GM12878 (cell line): ENCODE data around the gene DOHH. TPM values are rescaled to one million over a fixed set of nuclear protein-coding genes. Genes with fewer than 3 reads are reported as not detected.
A peak's percentile ranks its signal among the peaks of the same experiment; 100 is the strongest.

Experiments used
- CHD4 ChIP-seq: fragments of 200-600 bp; sonication (generic); IDR thresholded peaks from 2 replicates; pipeline ENCODE4 v1.6.1; 2016; ENCODE audit warnings: mild to moderate bottlenecking
- EGR1 ChIP-seq, 2 experiments: IDR thresholded peaks; 1 replicate in 1 of 2; 2 replicates in 1 of 2; pipeline ENCODE4 v1.6.1; 2011 to 2012; ENCODE audit warnings: low read depth in 2 of 2, low read length in 2 of 2, borderline replicate concordance in 1 of 2, mild to moderate bottlenecking in 1 of 2, moderate library complexity in 1 of 2
- MXI1 ChIP-seq: fragments of 150-350 bp; IDR thresholded peaks from 2 replicates; pipeline ENCODE4 v1.6.1; 2011; ENCODE audit warnings: low read depth, mild to moderate bottlenecking, inconsistent platforms, low read length, improper control_type of control experiment
- NFXL1 ChIP-seq: fragments of 450-650 bp; IDR thresholded peaks from 2 replicates; pipeline ENCODE4 v1.6.1; 2017; ENCODE audit warnings: antibody characterized with exemption, mild to moderate bottlenecking, borderline replicate concordance
- NFYA ChIP-seq: IDR thresholded peaks from 2 replicates; pipeline ENCODE4 v1.6.1; 2011; ENCODE audit warnings: low read depth, mild to moderate bottlenecking, low read length, improper control_type of control experiment, borderline replicate concordance
- NR2C2 ChIP-seq: IDR thresholded peaks from 2 replicates; pipeline ENCODE4 v1.6.1; 2011; ENCODE audit warnings: borderline replicate concordance, low read depth; ENCODE audit not compliant: control insufficient read depth, insufficient read length
- RAD21 ChIP-seq: IDR thresholded peaks from 2 replicates; pipeline ENCODE4 v1.6.1; 2011; ENCODE audit warnings: mild to moderate bottlenecking, low read depth, low read length, moderate library complexity; ENCODE audit not compliant: insufficient read depth
- RBBP5 ChIP-seq: fragments of 200-600 bp; sonication (generic); conservative IDR thresholded peaks from 2 replicates; pipeline ENCODE4 v1.6.1; 2016
- SMAD1 ChIP-seq: fragments of 450-650 bp; IDR thresholded peaks from 2 replicates; pipeline ENCODE4 v1.6.1; 2018; ENCODE audit warnings: mild to moderate bottlenecking, low read depth; ENCODE audit not compliant: partially characterized antibody
- SRF ChIP-seq, 2 experiments: IDR thresholded peaks; 2 replicates each; pipeline ENCODE4 v1.6.1; 2011; ENCODE audit warnings: low read depth in 2 of 2, low read length in 2 of 2, mild to moderate bottlenecking in 1 of 2, moderate library complexity in 1 of 2
- SUZ12 ChIP-seq: fragments of 200-600 bp; sonication (generic); IDR thresholded peaks from one replicate; pipeline ENCODE4 v1.6.1; 2018; ENCODE audit warnings: antibody characterized with exemption, mild to moderate bottlenecking; ENCODE audit not compliant: unreplicated experiment
- YY1 ChIP-seq: IDR thresholded peaks from 2 replicates; pipeline ENCODE4 v1.6.1; 2011; ENCODE audit warnings: low read depth, mild to moderate bottlenecking, low read length
- ZNF622 ChIP-seq: fragments of 450-650 bp; IDR thresholded peaks from 2 replicates; pipeline ENCODE4 v1.6.1; 2017; ENCODE audit warnings: mild to moderate bottlenecking, inconsistent platforms
- polyA plus RNA-seq, 11 experiments: library from polyadenylated mRNA; depleted of rRNA in 4 of 11; unstranded in 6 of 11; stranded (reverse) in 5 of 11; fragments of >200 nt; fragmentation: Nextera tagmentation in 4 of 11; fragmentation: Illumina TruSeq in 1 of 11; extraction: Ambion mirVana in 4 of 11; extraction: Trizol in 1 of 11; gene quantifications; 1 replicate in 1 of 11; 2 replicates in 10 of 11; pipeline versions ENCODE4 v1.2.1 to v1.2.3, GENCODE V29; 2011 to 2016; ENCODE audit warnings: inconsistent platforms in 2 of 11, missing spikeins in 2 of 11, low read depth in 1 of 11
- total RNA-seq, 4 experiments: library from RNA; depleted of rRNA in 3 of 4; stranded (reverse); fragments of >200 nt in 3 of 4; fragmentation: Illumina TruSeq in 1 of 4; extraction: Trizol in 1 of 4; gene quantifications; 2 replicates each; pipeline versions ENCODE4 v1.2.1 to v1.2.3, GENCODE V29; 2013 to 2021
- TF ChIP-seq, protein P1 (sequence below): fragments of 450-650 bp; IDR thresholded peaks from 2 replicates; pipeline ENCODE4 v1.6.1; 2017; ENCODE audit warnings: mild to moderate bottlenecking, moderate library complexity
- TF ChIP-seq, protein P2 (sequence below): IDR thresholded peaks from 2 replicates; pipeline ENCODE4 v1.6.1; 2011; ENCODE audit warnings: low read depth, mild to moderate bottlenecking, low read length, moderate library complexity, borderline replicate concordance; ENCODE audit errors: extremely low read depth
- TF ChIP-seq, protein P3 (sequence below): IDR thresholded peaks from 2 replicates; pipeline ENCODE4 v1.6.1; 2011; ENCODE audit warnings: borderline replicate concordance, low read depth, mild to moderate bottlenecking, moderate library complexity, low read length; ENCODE audit not compliant: insufficient read depth, poor library complexity, severe bottlenecking
- TF ChIP-seq, protein P4 (sequence below): fragments of 450-650 bp; formaldehyde crosslinking; IDR thresholded peaks from 2 replicates; pipeline ENCODE4 v1.4.0; 2020; ENCODE audit warnings: mild to moderate bottlenecking, moderate library complexity

DOHH gene
- total and polyA plus RNA-seq, 10 of the 15 experiments (the other 5 are each of a cell fraction or from before 2014, with no cell fraction given) = 0.11 to 28.6 (median 11.7) TPM

DNA sequence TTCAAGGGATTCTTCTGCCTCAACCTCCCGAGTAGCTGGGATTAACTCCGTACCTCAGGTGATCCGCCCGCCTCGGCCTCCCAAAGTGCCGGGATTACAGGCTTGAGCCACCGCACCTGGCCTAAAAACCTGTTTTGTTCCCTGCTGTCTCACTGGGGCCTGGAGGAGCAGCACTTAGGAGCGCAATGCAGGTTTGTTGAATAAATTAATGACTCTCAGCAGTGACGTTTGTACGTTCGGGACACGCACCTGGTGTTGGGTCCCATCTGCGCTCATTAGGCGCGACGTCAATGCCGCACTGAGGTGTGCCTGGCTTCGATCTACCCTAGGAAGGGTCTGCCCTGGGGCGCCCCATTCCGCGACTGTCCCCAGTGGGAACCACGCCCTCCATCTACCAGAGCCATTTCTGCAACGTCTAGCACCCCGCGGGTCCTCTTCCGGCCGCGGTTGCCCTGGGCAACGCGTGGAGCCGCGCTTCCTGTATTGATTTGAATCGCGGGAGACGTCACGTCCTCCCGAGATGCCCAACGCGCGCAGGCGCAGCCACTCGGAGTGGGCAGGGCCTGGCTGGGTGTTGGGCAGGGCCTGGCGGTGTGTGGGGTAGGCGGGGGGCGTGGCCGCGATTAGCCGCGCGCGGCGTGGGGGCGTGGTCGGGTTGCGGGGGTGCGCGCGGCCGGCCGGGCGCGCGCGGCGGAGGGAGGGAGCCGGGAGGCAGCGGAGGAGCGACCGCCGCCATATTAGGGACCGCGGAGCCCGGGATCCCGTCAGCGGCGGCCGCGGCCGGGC lies 5.3 kb upstream of the DOHH start, which contains the start of gene FZR1 (continued):
- TF ChIP-seq, protein P1, sequence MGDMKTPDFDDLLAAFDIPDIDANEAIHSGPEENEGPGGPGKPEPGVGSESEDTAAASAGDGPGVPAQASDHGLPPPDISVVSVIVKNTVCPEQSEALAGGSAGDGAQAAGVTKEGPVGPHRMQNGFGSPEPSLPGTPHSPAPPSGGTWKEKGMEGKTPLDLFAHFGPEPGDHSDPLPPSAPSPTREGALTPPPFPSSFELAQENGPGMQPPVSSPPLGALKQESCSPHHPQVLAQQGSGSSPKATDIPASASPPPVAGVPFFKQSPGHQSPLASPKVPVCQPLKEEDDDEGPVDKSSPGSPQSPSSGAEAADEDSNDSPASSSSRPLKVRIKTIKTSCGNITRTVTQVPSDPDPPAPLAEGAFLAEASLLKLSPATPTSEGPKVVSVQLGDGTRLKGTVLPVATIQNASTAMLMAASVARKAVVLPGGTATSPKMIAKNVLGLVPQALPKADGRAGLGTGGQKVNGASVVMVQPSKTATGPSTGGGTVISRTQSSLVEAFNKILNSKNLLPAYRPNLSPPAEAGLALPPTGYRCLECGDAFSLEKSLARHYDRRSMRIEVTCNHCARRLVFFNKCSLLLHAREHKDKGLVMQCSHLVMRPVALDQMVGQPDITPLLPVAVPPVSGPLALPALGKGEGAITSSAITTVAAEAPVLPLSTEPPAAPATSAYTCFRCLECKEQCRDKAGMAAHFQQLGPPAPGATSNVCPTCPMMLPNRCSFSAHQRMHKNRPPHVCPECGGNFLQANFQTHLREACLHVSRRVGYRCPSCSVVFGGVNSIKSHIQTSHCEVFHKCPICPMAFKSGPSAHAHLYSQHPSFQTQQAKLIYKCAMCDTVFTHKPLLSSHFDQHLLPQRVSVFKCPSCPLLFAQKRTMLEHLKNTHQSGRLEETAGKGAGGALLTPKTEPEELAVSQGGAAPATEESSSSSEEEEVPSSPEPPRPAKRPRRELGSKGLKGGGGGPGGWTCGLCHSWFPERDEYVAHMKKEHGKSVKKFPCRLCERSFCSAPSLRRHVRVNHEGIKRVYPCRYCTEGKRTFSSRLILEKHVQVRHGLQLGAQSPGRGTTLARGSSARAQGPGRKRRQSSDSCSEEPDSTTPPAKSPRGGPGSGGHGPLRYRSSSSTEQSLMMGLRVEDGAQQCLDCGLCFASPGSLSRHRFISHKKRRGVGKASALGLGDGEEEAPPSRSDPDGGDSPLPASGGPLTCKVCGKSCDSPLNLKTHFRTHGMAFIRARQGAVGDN = peak; percentile 24
- no peak for TF ChIP-seq SUZ12
- TF ChIP-seq SRF (IDR thresholded peaks at IDR 0.05; ENCODE audit: low read depth in 2 of 2, low read length in 2 of 2) = peak in 1 of 2 experiments; percentile 41; a peak in 1 of 4 replicates
- no peak for TF ChIP-seq RBBP5
- TF ChIP-seq, protein P2, sequence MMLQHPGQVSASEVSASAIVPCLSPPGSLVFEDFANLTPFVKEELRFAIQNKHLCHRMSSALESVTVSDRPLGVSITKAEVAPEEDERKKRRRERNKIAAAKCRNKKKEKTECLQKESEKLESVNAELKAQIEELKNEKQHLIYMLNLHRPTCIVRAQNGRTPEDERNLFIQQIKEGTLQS = no peak
- TF ChIP-seq NFYA = no peak
- peak; percentile 96 for TF ChIP-seq MXI1
- TF ChIP-seq, protein P3, sequence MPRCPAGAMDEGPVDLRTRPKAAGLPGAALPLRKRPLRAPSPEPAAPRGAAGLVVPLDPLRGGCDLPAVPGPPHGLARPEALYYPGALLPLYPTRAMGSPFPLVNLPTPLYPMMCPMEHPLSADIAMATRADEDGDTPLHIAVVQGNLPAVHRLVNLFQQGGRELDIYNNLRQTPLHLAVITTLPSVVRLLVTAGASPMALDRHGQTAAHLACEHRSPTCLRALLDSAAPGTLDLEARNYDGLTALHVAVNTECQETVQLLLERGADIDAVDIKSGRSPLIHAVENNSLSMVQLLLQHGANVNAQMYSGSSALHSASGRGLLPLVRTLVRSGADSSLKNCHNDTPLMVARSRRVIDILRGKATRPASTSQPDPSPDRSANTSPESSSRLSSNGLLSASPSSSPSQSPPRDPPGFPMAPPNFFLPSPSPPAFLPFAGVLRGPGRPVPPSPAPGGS = no peak
- TF ChIP-seq RAD21 = no peak
- TF ChIP-seq CHD4 = no peak
- TF ChIP-seq SMAD1 = no peak
- TF ChIP-seq YY1 = peak; percentile 93
- peak in 1 of 2 experiments; percentile 83; a peak in 1 of 3 replicates for TF ChIP-seq EGR1 (IDR thresholded peaks at IDR 0.05; ENCODE audit: borderline replicate concordance in 1 of 2, low read depth in 2 of 2, low read length in 2 of 2)
- no peak for TF ChIP-seq ZNF622
- no peak for TF ChIP-seq NFXL1
- TF ChIP-seq NR2C2 = no peak
- TF ChIP-seq, protein P4, sequence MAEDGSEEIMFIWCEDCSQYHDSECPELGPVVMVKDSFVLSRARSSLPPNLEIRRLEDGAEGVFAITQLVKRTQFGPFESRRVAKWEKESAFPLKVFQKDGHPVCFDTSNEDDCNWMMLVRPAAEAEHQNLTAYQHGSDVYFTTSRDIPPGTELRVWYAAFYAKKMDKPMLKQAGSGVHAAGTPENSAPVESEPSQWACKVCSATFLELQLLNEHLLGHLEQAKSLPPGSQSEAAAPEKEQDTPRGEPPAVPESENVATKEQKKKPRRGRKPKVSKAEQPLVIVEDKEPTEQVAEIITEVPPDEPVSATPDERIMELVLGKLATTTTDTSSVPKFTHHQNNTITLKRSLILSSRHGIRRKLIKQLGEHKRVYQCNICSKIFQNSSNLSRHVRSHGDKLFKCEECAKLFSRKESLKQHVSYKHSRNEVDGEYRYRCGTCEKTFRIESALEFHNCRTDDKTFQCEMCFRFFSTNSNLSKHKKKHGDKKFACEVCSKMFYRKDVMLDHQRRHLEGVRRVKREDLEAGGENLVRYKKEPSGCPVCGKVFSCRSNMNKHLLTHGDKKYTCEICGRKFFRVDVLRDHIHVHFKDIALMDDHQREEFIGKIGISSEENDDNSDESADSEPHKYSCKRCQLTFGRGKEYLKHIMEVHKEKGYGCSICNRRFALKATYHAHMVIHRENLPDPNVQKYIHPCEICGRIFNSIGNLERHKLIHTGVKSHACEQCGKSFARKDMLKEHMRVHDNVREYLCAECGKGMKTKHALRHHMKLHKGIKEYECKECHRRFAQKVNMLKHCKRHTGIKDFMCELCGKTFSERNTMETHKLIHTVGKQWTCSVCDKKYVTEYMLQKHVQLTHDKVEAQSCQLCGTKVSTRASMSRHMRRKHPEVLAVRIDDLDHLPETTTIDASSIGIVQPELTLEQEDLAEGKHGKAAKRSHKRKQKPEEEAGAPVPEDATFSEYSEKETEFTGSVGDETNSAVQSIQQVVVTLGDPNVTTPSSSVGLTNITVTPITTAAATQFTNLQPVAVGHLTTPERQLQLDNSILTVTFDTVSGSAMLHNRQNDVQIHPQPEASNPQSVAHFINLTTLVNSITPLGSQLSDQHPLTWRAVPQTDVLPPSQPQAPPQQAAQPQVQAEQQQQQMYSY (CRISPR knock-in tag) = no peak
